Measurements from ENCODE around the gene PTPRM. TPM values are rescaled to one million over a fixed set of nuclear protein-coding genes. Genes with fewer than 3 reads are reported as not detected.

The PTPRM gene
- total RNA-seq, 1 experiment from 2014 or later, result 1.4 TPM

Small RNAs within 50 kb of the gene (small RNA-seq; reads per million reads assigned to genes)
- gene AP001094.1 (not detected), gene RF00012 (1.4 reads per million, percentile 50 among the genes with 10 or more reads in this experiment)

Measured in HT-29 (cell line).